ENCODE measurements around the gene MIB1.

- TF ChIP-seq POLR2A (IDR thresholded peaks at IDR 0.05) (no peak), EP300 (IDR thresholded peaks at IDR 0.05; ENCODE audit: low read depth) (no peak)
Observed at GRCh38 chr18:21700528-21701075, 40.0 kb upstream of the MIB1 start.
